ENCODE results near the gene ITGAE. TPM values are rescaled to one million over a fixed set of nuclear protein-coding genes. Genes with fewer than 3 reads are reported as not detected.

The ITGAE gene
- total RNA-seq, 1 donor from 2014 or later: 47.5 TPM

GRCh38 chr17:3762922-3763776 is 37.8 kb downstream of the ITGAE start:
- H3K9ac ChIP-seq: no peak overlapping the region
- TF ChIP-seq EZH2phosphoT487 (IDR thresholded peaks at IDR 0.05): no peak
- no peak for TF ChIP-seq CTCF (IDR thresholded peaks at IDR 0.05)
- TF ChIP-seq EZH2 (IDR thresholded peaks at IDR 0.05): no peak
- Mint-ChIP-seq H3K36me3 (no peaks in the 10 kb centered on the region), H3K4me3 (no peak overlapping the region), H3K9me3 (peaks cover 9% of the 10 kb centered on the region), H3K4me1 (no peaks in the 10 kb centered on the region), H3K27me3 (ENCODE audit: insufficient read depth, low read depth) (peaks cover 2% of the 10 kb centered on the region), H3K27ac (no peak overlapping the region)
- DNase-seq (ENCODE audit: low spot score): no peak
- H3K27ac ChIP-seq: no peak overlapping the region
- H3K36me3 ChIP-seq: no peaks in the 10 kb centered on the region
- no peaks in the 10 kb centered on the region for H3K4me1 ChIP-seq
- no peaks in the 10 kb centered on the region for H4K20me1 ChIP-seq (ENCODE audit: low read depth)
- no peak overlapping the region for H3K4me2 ChIP-seq
- no peak overlapping the region for H2AFZ ChIP-seq (replicated peaks)
- no peaks in the 10 kb centered on the region for H3F3A ChIP-seq (ENCODE audit: low read depth)
- no peaks in the 10 kb centered on the region for H3K79me2 ChIP-seq (ENCODE audit: low read depth)
- no peaks in the 10 kb centered on the region for H3K27me3 ChIP-seq
- no peaks in the 10 kb centered on the region for H3K9me3 ChIP-seq (ENCODE audit: low read depth)
- no peak overlapping the region for H3K4me3 ChIP-seq

- Mint-ChIP-seq H3K4me3 (no peak overlapping the region), H3K4me1 (no peaks in the 10 kb centered on the region), H3K27ac (no peak overlapping the region), H3K27me3 (ENCODE audit: insufficient read depth, low read depth) (peaks cover 2% of the 10 kb centered on the region), H3K9me3 (peaks cover 9% of the 10 kb centered on the region), H3K36me3 (no peaks in the 10 kb centered on the region)
- Histone ChIP-seq H2AFZ (replicated peaks) (no peak overlapping the region), H3K79me2 (ENCODE audit: low read depth) (no peaks in the 10 kb centered on the region), H3K4me3 (no peak overlapping the region), H3K4me2 (no peak overlapping the region), H3F3A (ENCODE audit: low read depth) (no peaks in the 10 kb centered on the region), H3K9me3 (ENCODE audit: low read depth) (no peaks in the 10 kb centered on the region), H3K27me3 (no peaks in the 10 kb centered on the region), H3K9ac (no peak overlapping the region), H3K36me3 (no peaks in the 10 kb centered on the region), H4K20me1 (ENCODE audit: low read depth) (no peaks in the 10 kb centered on the region), H3K27ac (no peak overlapping the region), H3K4me1 (no peaks in the 10 kb centered on the region)
- no peak for DNase-seq (ENCODE audit: low spot score)
- TF ChIP-seq EZH2phosphoT487 (IDR thresholded peaks at IDR 0.05): no peak
- no peak for TF ChIP-seq EZH2 (IDR thresholded peaks at IDR 0.05)
- no peak for TF ChIP-seq CTCF (IDR thresholded peaks at IDR 0.05)
Observed at GRCh38 chr17:3761918-3762380, 39.0 kb downstream of the ITGAE start.

- H3K4me2 ChIP-seq: no peak overlapping the region
- DNase-seq (ENCODE audit: low spot score): no peak
- no peak overlapping the region for H3K27ac Mint-ChIP-seq
Observed at GRCh38 chr17:3761036-3761917, 39.7 kb downstream of the ITGAE start.

More at GRCh38 chr17:3761036-3761917, 39.7 kb downstream of the ITGAE start:
- Mint-ChIP-seq H3K4me1 (no peaks in the 10 kb centered on the region), H3K4me3 (no peak overlapping the region), H3K36me3 (no peaks in the 10 kb centered on the region), H3K9me3 (peaks cover 9% of the 10 kb centered on the region), H3K27me3 (ENCODE audit: insufficient read depth, low read depth) (peaks cover 2% of the 10 kb centered on the region)
- no peaks in the 10 kb centered on the region for H4K20me1 ChIP-seq (ENCODE audit: low read depth)
- H3F3A ChIP-seq (ENCODE audit: low read depth): no peaks in the 10 kb centered on the region
- no peak overlapping the region for H2AFZ ChIP-seq (replicated peaks)
- H3K36me3 ChIP-seq: no peaks in the 10 kb centered on the region
- H3K9ac ChIP-seq: no peak overlapping the region
- H3K4me3 ChIP-seq: no peak overlapping the region
- H3K27me3 ChIP-seq: no peaks in the 10 kb centered on the region
- H3K4me1 ChIP-seq: no peaks in the 10 kb centered on the region
- H3K9me3 ChIP-seq (ENCODE audit: low read depth): no peaks in the 10 kb centered on the region
- no peak for TF ChIP-seq CTCF (IDR thresholded peaks at IDR 0.05)
- no peak for TF ChIP-seq EZH2 (IDR thresholded peaks at IDR 0.05)
- TF ChIP-seq EZH2phosphoT487 (IDR thresholded peaks at IDR 0.05): no peak
- H3K79me2 ChIP-seq (ENCODE audit: low read depth): no peaks in the 10 kb centered on the region
- no peak overlapping the region for H3K27ac ChIP-seq
